ENCODE data around the gene TMEM179. TPM values are rescaled to one million over a fixed set of nuclear protein-coding genes. Genes with fewer than 3 reads are reported as not detected.

Gene TMEM179
- total RNA-seq, 2 donors from 2014 or later = 1.4 to 6.0 TPM

GRCh38 chr14:104547998-104548700 lies 56.4 kb downstream of the TMEM179 start:
- 89% methylated on average over 13 of the region's 14 CpGs for WGBS
- H3K27ac ChIP-seq = no peak overlapping the region
- peaks cover 14% of the 10 kb centered on the region for H3K27me3 ChIP-seq (replicated peaks; ENCODE audit: insufficient read depth)
- H3K36me3 ChIP-seq = no peaks in the 10 kb centered on the region
- no peak overlapping the region for H3K4me3 ChIP-seq
- no peak for TF ChIP-seq POLR2A (IDR thresholded peaks at IDR 0.05)
- no peak for TF ChIP-seq POLR2AphosphoS5 (IDR thresholded peaks at IDR 0.05)
- TF ChIP-seq, protein P1, sequence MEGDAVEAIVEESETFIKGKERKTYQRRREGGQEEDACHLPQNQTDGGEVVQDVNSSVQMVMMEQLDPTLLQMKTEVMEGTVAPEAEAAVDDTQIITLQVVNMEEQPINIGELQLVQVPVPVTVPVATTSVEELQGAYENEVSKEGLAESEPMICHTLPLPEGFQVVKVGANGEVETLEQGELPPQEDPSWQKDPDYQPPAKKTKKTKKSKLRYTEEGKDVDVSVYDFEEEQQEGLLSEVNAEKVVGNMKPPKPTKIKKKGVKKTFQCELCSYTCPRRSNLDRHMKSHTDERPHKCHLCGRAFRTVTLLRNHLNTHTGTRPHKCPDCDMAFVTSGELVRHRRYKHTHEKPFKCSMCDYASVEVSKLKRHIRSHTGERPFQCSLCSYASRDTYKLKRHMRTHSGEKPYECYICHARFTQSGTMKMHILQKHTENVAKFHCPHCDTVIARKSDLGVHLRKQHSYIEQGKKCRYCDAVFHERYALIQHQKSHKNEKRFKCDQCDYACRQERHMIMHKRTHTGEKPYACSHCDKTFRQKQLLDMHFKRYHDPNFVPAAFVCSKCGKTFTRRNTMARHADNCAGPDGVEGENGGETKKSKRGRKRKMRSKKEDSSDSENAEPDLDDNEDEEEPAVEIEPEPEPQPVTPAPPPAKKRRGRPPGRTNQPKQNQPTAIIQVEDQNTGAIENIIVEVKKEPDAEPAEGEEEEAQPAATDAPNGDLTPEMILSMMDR (IDR thresholded peaks at IDR 0.05) = no peak
- no peaks in the 10 kb centered on the region for H3K9me3 ChIP-seq
- no peak for DNase-seq (ENCODE audit: low spot score)
- intact Hi-C loops (cut with DNase I) = no loop called here
- H3K4me1 ChIP-seq (replicated peaks) = no peaks in the 10 kb centered on the region

GRCh38 chr14:104547310-104547997 lies 57.1 kb downstream of the TMEM179 start:
- H3K27me3 ChIP-seq (replicated peaks; ENCODE audit: insufficient read depth) = peaks cover 14% of the 10 kb centered on the region
- 97% methylated on average over 14 of the region's 18 CpGs for WGBS
- H3K4me3 ChIP-seq = no peak overlapping the region
- H3K27ac ChIP-seq = no peak overlapping the region
- H3K4me1 ChIP-seq (replicated peaks) = no peaks in the 10 kb centered on the region
- no peaks in the 10 kb centered on the region for H3K36me3 ChIP-seq
- no peak for DNase-seq (ENCODE audit: low spot score)
- intact Hi-C loops (cut with DNase I) = no loop called here
- no peaks in the 10 kb centered on the region for H3K9me3 ChIP-seq
- TF ChIP-seq, protein P1 (IDR thresholded peaks at IDR 0.05) = no peak
- no peak for TF ChIP-seq POLR2AphosphoS5 (IDR thresholded peaks at IDR 0.05)
- no peak for TF ChIP-seq POLR2A (IDR thresholded peaks at IDR 0.05)

DNA sequence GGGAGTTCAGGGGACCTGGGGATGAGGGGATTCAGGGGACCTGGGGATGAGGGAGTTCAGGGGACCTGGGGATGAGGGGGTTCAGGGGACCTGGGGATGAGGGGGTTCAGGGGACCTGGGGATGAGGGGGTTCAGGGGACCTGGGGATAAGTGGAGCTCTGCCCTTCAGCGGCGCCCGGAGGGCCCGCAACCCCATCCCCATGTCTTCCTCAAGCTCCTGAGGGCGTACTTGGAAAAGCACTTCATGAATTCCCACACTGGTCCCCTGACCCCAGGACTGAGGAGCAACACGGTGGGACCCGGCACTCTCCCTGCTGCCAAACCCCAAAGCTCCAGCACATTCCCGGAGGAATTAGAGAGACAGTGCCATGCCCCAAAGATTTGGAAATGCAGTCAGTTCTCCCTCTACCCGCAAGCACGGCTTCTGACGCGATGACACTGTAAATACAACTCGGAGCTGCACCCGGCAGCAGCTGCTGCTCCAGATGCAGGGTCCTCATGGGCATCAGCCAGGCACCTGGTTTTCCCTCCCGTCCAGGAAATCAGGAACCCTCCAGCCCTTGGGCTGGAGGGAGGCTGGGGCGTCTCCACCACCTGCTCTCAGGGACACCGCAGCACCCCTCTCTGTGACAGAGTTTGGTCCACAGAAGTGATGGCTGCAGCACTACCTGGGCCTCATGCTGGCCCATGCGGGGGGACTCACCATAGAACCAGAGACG lies 57.8 kb downstream of the TMEM179 start:
- Histone ChIP-seq H3K9me3 (no peaks in the 10 kb centered on the region), H3K27me3 (replicated peaks; ENCODE audit: insufficient read depth) (peaks cover 14% of the 10 kb centered on the region), H3K4me3 (no peak overlapping the region), H3K27ac (no peak overlapping the region), H3K4me1 (replicated peaks) (no peaks in the 10 kb centered on the region), H3K36me3 (no peaks in the 10 kb centered on the region)
- no peak for DNase-seq (ENCODE audit: low spot score)
- intact Hi-C loops (cut with DNase I) = no loop called here
- 79% methylated on average over 19 of the region's 19 CpGs for WGBS
- TF ChIP-seq POLR2A (IDR thresholded peaks at IDR 0.05) (no peak), POLR2AphosphoS5 (IDR thresholded peaks at IDR 0.05) (no peak)
- TF ChIP-seq, protein P1 (IDR thresholded peaks at IDR 0.05) = no peak

DNA sequence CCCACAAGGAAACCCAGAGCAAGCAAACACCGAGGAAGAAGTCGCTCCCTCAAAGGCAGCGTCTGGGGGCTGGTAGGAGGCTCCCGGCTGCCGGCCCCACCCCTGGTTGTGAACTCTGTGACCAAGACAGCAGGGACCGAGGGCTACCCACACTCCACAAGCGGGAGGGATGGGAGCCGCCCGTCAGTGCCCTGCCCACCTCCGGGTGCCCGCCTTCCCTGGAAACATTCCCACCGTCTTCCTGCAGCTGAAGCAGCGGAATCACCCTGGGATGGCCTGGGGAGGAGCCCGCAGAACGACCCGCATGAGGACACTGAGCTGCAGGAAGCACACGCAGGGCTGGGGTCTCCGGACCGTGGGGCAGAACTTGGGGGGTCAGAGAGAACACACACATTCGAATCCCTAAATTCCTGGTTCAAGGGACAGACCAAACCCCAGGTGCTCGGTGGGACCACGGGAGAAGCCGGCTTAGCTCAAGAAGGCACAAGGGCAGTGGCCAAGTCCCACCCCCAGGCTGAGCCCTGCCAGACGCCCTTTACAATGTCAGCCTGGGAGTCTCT lies 58.5 kb downstream of the TMEM179 start:
- H3K27ac ChIP-seq = no peak overlapping the region
- no peak overlapping the region for H3K4me3 ChIP-seq
- no peaks in the 10 kb centered on the region for H3K4me1 ChIP-seq (replicated peaks)
- no peak for TF ChIP-seq POLR2A (IDR thresholded peaks at IDR 0.05)
- TF ChIP-seq, protein P1 (IDR thresholded peaks at IDR 0.05) = no peak
- TF ChIP-seq POLR2AphosphoS5 (IDR thresholded peaks at IDR 0.05) = no peak
- peaks cover 14% of the 10 kb centered on the region for H3K27me3 ChIP-seq (replicated peaks; ENCODE audit: insufficient read depth)
- H3K9me3 ChIP-seq = no peaks in the 10 kb centered on the region
- 20% methylated on average over 24 of the region's 24 CpGs for WGBS
- intact Hi-C loops (cut with DNase I) = no loop called here
- no peaks in the 10 kb centered on the region for H3K36me3 ChIP-seq
- no peak for DNase-seq (ENCODE audit: low spot score)
